ENCODE measurements around the gene FAM83F.

- no peak for TF ChIP-seq POLR2A (IDR thresholded peaks at IDR 0.05; ENCODE audit: low read length)
- no peak for TF ChIP-seq GATA1 (IDR thresholded peaks at IDR 0.05; ENCODE audit: low read depth, low read length)
Observed at GRCh38 chr22:39983346-39983745, 11.4 kb upstream of the FAM83F start.
